ENCODE measurements around the gene BRWD1.

Gene BRWD1

GRCh38 chr21:39326607-39327307, 13.3 kb upstream of the BRWD1 start:
- DNase-seq: no peak

- no peak for DNase-seq
Observed at GRCh38 chr21:39325458-39325857, 12.0 kb upstream of the BRWD1 start.

GRCh38 chr21:39321424-39321823, 8.0 kb upstream of the BRWD1 start:
- no peak for DNase-seq

- no peak for DNase-seq
Observed at GRCh38 chr21:39319814-39320332, 6.4 kb upstream of the BRWD1 start.

- DNase-seq: no peak
Observed at GRCh38 chr21:39319251-39319756, 5.9 kb upstream of the BRWD1 start.

GRCh38 chr21:39318091-39318959, 4.9 kb upstream of the BRWD1 start:
- DNase-seq: no peak

- DNase-seq: no peak
Observed at GRCh38 chr21:39317134-39318090, 4.0 kb upstream of the BRWD1 start.

- no peak for DNase-seq
Observed at GRCh38 chr21:39316729-39317128, 3.3 kb upstream of the BRWD1 start.

- DNase-seq: no peak
Observed at GRCh38 chr21:39315603-39316445, 2.4 kb upstream of the BRWD1 start.

- DNase-seq: peak; percentile 41
Observed at GRCh38 chr21:39314143-39315027, 953 bp upstream of the BRWD1 start.

GRCh38 chr21:39313042-39313570, 326 bp downstream of the BRWD1 start:
- DNase-seq: no peak

- DNase-seq: peak; percentile 83
Observed at GRCh38 chr21:39312112-39313041, 1.1 kb downstream of the BRWD1 start.

- no peak for DNase-seq
Observed at GRCh38 chr21:39311164-39311563, 2.3 kb downstream of the BRWD1 start.

- DNase-seq: no peak
Observed at GRCh38 chr21:39307466-39307865, 6.0 kb downstream of the BRWD1 start.

GRCh38 chr21:39300587-39300986, 12.8 kb downstream of the BRWD1 start:
- no peak for DNase-seq

- DNase-seq: no peak
Observed at GRCh38 chr21:39296891-39297290, 16.5 kb downstream of the BRWD1 start.

GRCh38 chr21:39288987-39289386, 24.4 kb downstream of the BRWD1 start:
- no peak for DNase-seq

- no peak for DNase-seq
Observed at GRCh38 chr21:39282911-39283310, 30.5 kb downstream of the BRWD1 start.

GRCh38 chr21:39281853-39282252, 31.6 kb downstream of the BRWD1 start:
- DNase-seq: no peak

All from T1000 (cell line).